ENCODE measurements around the gene SCN9A. TPM values are rescaled to one million over a fixed set of nuclear protein-coding genes. Genes with fewer than 3 reads are reported as not detected.

Gene SCN9A
- total and polyA plus RNA-seq, 2 of the 8 experiments (the other 6 are each of a cell fraction or from before 2014, with no cell fraction given), result 1.6 to 6.2 TPM

- TF ChIP-seq KDM5A (IDR thresholded peaks at IDR 0.05; ENCODE audit: low read length), result no peak
- TF ChIP-seq CTCF (IDR thresholded peaks at IDR 0.05; ENCODE audit: control extremely low read depth in 1 of 3, insufficient read depth in 1 of 3, low read depth in 1 of 3, low read length in 3 of 3), result no peak
Observed at GRCh38 chr2:166394245-166394644, 18.5 kb upstream of the SCN9A start (continued).

All from H1 (cell line).